T-helper 2 cell (primary cell): ENCODE results near the gene KNDC1.
A peak's percentile ranks its signal among the peaks of the same experiment; 100 is the strongest.
"Not testable (repeated sequence)": the region's sequence is repeated elsewhere in the genome, so short reads cannot be mapped to it uniquely, and the experiment has no call there.

Experiments used
- DNase-seq, 5 experiments: peaks; one replicate each; pipeline versions ENCODE4 v3.0.0 to v3.0.0-alpha.2; 2012 to 2022

Gene KNDC1

DNA sequence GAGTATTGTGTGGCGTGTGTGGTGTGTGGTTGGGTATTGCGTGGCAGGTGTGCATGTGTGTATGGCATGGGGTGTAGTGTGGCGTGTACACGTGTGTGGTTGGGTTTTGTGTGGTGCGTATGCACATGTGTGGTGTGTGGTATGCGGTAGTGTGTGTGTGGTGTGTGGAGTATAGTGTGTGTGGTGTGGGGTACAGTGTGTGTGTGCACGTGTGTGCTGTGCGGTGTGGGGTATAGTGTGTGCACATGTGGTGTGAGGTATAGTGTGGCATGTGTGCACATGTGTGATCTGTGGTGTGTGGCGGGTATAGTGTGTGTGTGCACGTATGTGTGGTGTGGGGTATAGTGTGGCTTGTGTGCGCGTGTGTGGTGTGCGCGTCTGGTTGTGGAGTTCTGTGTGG is 49.1 kb downstream of the KNDC1 start:
- DNase-seq = no peak

DNA sequence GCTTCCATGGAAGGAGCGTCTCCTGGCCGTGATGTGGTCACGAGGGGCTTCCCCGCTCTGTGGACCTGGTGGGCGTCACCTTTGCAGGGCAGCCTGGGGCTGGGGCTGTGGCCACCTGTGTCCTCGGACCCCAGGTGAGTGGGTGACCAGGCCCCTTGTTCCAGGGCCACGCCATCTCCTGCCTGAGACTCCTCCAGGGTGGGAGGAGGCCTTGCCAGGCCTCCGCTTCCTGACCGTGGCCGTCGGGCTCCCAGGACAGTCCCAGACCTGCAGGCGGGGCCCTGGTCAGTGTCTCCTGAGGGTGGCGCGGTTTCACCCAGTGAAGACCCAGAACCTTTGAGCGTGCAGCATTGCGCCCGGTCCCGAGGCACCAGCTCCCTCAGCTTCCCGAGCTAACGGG is 49.6 kb downstream of the KNDC1 start:
- DNase-seq = no peak

- DNase-seq = peak in 1 of 5 experiments; percentile 42
These were observed 50.5 kb downstream of the KNDC1 start for GRCh38 chr10:133210398-133211140.

DNA sequence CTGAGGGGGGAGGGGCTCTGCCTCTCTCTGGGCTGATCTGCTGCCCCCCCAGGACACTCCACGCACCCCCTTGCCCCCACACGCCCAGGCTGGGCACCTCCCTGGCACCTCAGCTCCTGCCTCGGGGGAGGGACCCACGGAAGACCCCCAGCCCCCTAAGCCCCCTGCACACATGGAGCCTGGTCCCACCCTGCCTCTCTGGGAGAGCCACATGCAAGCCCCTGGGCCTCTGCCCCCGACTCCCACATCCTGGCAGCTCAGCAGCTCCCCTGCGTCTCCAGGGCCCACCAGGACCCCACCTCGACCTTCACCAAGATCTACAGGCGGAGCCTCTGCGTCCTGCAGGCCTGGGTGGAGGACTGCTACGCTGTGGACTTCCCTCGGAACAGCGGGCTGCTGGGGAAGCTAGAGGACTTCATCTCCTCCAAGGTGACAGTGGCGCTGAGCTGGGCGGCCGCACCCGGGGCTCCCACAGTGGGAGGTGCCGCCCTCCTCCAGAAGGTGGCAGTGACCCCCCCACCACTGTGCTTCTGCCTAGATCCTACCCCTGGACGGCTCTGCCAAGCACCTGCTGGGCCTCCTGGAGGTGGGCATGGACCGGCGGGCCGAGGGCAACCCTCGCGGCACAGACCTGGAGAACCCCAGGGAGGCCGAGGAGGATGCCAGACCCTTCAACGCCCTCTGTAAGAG is 51.3 kb downstream of the KNDC1 start:
- no peak for DNase-seq

DNA sequence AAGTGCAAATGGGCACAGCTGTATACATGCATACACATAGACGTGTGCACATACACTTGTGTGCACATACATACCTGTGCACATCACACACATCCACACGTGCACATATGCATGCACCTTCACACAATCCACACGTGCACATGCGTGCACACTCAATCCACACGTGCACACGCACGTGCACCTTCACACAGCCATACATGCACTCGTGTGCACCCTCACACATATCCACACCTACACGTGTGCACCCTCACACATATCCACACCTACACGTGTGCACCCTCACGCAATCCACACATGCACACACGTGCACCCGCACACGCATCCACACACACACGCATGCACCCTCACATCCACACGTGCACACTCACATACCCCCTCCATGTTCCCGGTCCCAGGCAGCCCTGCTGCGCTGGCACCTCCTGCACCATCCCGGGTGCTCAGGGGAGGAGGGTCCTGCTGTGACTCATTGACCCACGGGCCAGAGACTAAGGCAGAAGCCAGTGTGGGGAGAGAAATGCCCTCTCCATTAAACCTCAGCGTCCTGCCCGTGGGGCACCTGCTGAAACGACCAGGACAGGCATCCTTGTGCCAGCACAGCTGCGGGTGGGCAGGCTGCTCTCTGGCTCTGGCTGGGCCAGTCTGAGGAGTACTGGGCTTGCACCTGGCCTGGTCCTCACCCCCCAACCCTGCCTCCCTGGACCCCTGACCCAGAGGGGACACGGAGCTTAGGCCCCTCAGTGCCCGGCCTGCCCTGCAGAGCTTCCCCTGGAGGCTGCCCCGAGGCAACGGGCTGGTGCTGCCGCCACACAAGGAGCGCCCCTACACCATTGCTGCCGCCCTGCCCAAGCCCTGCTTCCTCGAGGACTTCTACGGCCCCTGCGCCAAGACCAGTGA is 52.2 kb downstream of the KNDC1 start:
- DNase-seq = no peak

- DNase-seq = no peak
These were observed 53.0 kb downstream of the KNDC1 start for GRCh38 chr10:133212853-133213494.

- DNase-seq = no peak
These were observed 53.8 kb downstream of the KNDC1 start for GRCh38 chr10:133213641-133214467.

DNA sequence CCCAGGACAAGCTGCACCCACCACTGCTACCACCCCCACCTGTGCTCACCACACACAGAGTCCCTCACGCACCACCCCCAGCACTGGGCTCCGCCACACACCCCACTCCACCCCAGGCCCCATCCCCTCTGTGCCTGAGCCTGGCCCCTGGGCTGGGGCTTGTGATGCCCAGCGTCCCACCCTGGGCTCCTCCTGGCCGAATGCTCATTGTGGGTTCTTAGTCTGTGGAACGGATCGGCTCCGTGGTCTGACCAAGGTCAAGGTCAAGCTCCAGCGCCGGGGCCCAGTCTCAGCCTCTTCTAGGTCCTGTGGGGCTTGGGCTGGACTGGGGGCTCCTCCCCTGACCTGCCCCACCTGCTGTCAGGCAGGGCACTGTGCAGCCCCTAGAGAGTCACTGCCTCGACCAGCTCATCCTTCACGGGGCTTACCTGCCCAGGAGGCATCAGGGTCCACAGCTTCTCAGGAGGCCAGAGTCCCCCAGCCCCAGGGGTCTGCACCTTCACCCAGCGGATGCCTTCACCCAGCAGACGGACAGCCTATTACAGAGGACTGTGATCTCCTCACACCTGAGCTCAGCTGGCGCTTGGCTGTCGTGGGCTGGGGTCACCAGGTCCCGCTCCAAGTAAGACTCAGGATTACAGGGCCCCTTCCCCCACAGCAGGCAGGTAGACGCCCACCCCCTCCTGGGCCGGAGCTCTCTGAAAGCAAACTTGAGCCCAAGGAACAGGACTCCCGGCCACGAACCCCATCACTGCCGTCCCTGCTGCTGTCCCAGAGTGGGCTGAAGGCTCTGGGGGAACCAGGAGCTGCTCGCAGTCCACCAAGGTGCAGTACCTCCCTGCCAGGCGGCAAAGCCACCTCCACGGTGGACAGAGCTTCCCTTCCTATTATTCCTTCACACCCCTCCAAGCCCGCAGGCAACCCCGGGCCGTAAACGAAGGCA is 54.7 kb downstream of the KNDC1 start:
- DNase-seq = no peak

DNA sequence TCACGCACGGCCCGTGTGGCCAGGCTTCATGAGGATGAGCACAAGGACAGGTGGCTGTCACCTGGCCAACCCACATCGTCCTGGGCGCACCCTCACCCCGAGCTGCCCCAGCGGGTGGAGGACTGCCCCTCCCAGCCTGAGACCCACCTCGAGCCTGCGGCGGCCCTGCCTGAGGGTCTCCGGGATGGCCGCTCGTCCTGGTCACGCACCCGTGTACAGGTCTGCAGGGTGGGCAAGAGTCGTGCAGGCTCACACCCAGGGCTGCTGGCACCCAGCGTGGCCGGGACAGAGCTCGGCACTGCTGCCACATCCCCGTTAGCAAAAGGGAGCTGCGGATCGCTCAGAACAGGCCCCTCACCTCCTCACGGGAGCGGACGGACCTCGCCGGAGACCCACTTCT is 55.6 kb downstream of the KNDC1 start:
- DNase-seq = no peak

- no peak for DNase-seq
These were observed 56.8 kb downstream of the KNDC1 start for GRCh38 chr10:133216776-133217175.

GRCh38 chr10:133217800-133218589 is 58.0 kb downstream of the KNDC1 start:
- no peak for DNase-seq

- no peak for DNase-seq
These were observed 58.9 kb downstream of the KNDC1 start for GRCh38 chr10:133218891-133219290.

DNA sequence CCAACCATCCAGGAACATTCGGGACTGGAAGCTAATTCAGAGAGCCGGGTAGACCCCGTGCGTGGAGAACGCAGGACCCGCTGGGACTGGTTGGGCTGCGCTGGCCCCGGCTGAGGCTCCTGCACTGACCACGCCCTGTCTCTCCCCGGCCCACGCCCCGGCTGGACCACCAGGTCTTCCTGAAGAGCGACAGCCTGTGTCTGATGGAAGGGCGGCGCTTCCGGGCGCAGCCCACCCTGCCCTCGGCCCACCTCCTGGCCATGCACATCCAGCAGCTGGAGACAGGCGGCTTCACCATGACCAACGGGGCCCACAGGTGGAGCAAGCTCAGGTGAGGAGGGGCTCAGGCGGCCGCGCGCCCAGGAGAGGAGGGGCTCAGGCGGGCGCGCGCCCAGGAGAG is 59.8 kb downstream of the KNDC1 start:
- DNase-seq = no peak

- DNase-seq = no peak
These were observed 61.3 kb downstream of the KNDC1 start for GRCh38 chr10:133221331-133221730.

GRCh38 chr10:133221756-133222155 is 61.7 kb downstream of the KNDC1 start:
- DNase-seq = not testable (repeated sequence)

- no peak for DNase-seq
These were observed 64.1 kb downstream of the KNDC1 start for GRCh38 chr10:133224076-133224475.

GRCh38 chr10:133224756-133225372 is 64.8 kb downstream of the KNDC1 start:
- no peak for DNase-seq

- peak in 1 of 5 experiments; percentile 53 for DNase-seq
These were observed 65.7 kb downstream of the KNDC1 start for GRCh38 chr10:133225707-133226191.

DNA sequence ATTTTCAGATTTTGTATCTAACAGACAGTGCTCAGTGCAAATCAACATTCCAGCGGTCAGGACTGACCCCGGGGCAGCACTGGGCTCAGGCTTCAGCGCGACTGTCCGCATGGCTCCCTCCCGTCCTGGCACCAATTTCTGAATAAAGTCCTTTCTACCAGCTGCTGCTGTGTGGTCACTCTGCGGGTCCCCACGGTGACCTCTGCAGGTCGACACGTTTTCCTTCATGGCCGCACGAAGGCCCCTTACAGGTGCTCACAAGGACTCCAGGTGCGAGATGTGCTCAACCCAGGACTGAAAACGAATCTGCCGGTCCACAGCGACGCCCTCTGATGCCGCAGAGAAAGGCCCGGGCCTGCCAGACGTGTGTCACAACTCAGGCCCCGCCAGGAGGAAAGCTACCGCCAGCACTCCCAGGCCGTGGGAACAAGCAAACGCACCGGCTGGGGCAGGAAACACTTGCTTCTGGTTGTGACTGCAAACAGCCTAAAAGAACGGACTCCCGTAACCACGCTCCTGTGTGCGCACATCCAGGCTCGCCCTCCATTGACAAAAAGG is 66.3 kb downstream of the KNDC1 start:
- peak in 1 of 5 experiments; percentile 53 for DNase-seq
